OCI-LY1 (cell line): ENCODE data around the gene MCM6.
"Not testable (repeated sequence)": the region's sequence is repeated elsewhere in the genome, so short reads cannot be mapped to it uniquely, and the experiment has no call there.

ENCODE experiments used
- H2AFZ ChIP-seq: fragments of 200-600 bp; sonication (generic), shearing (Covaris generic); 2 replicates; pipeline ENCODE4 v1.6.0; 2014; ENCODE audit warnings: antibody characterized with exemption, mild to moderate bottlenecking, low read length
- H3F3A ChIP-seq: fragments of 200-600 bp; sonication (generic), shearing (Covaris generic); 2 replicates; pipeline ENCODE4 v1.6.0; 2014; ENCODE audit warnings: mild to moderate bottlenecking, antibody characterized with exemption, low read length, moderate library complexity; ENCODE audit not compliant: insufficient read depth
- H3K27ac ChIP-seq: fragments of 200-600 bp; sonication (generic); 2 replicates; pipeline ENCODE4 v1.5.1; 2014; ENCODE audit warnings: low read length, mixed run types, mild to moderate bottlenecking, low read depth; ENCODE audit not compliant: poor library complexity, severe bottlenecking
- H3K27me3 ChIP-seq: fragments of 200-600 bp; sonication (generic); 2 replicates; pipeline ENCODE4 v1.6.0; 2014; ENCODE audit warnings: antibody characterized with exemption, mild to moderate bottlenecking, low read length, moderate library complexity; ENCODE audit not compliant: insufficient read depth
- H3K36me3 ChIP-seq: fragments of 200-600 bp; sonication (generic); 2 replicates; pipeline ENCODE4 v1.6.1; 2014; ENCODE audit warnings: mild to moderate bottlenecking, antibody characterized with exemption, low read length, moderate library complexity, mixed read lengths; ENCODE audit not compliant: insufficient read depth
- H3K4me1 ChIP-seq: fragments of 200-600 bp; sonication (generic); 2 replicates; pipeline ENCODE4 v1.5.1; 2014; ENCODE audit warnings: mild to moderate bottlenecking, low read length, moderate library complexity; ENCODE audit not compliant: insufficient read depth, severe bottlenecking
- H3K4me2 ChIP-seq: fragments of 200-600 bp; sonication (generic), shearing (Covaris generic); 2 replicates; pipeline ENCODE4 v1.6.1; 2014; ENCODE audit warnings: low read length
- H3K4me3 ChIP-seq: fragments of 200-600 bp; sonication (generic); 2 replicates; pipeline ENCODE4 v1.5.1; 2014; ENCODE audit warnings: low read length, low read depth, mild to moderate bottlenecking, mixed read lengths; ENCODE audit not compliant: poor library complexity, severe bottlenecking
- H3K79me2 ChIP-seq: fragments of 200-600 bp; shearing (Covaris generic); 2 replicates; pipeline ENCODE4 v1.6.1; 2016; ENCODE audit warnings: mixed run types, low read length, mixed read lengths; ENCODE audit not compliant: insufficient read depth
- H3K9ac ChIP-seq: fragments of 200-600 bp; sonication (generic), shearing (Covaris generic); 2 replicates; pipeline ENCODE4 v1.6.1; 2014; ENCODE audit warnings: mild to moderate bottlenecking, low read length, mixed read lengths
- H3K9me2 ChIP-seq: fragments of 200-600 bp; sonication (generic), shearing (Covaris generic); 2 replicates; pipeline ENCODE4 v1.6.1; 2014; ENCODE audit warnings: low read depth, mild to moderate bottlenecking, low read length, mixed read lengths
- H3K9me3 ChIP-seq: fragments of 200-600 bp; shearing (Covaris generic); 2 replicates; pipeline ENCODE4 v1.6.1; 2014; ENCODE audit warnings: low read length, mixed read lengths
- H4K20me1 ChIP-seq: fragments of 200-600 bp; sonication (generic), shearing (Covaris generic); 2 replicates; pipeline ENCODE4 v1.6.0; 2016; ENCODE audit warnings: mild to moderate bottlenecking, low read length; ENCODE audit not compliant: insufficient read depth
- CTCF ChIP-seq: fragments of 200-600 bp; sonication (generic), shearing (Covaris generic); IDR thresholded peaks from 2 replicates; pipeline ENCODE4 v1.5.1; 2017; ENCODE audit warnings: mild to moderate bottlenecking, antibody characterized with exemption, low read length, moderate library complexity, mixed read lengths
- EZH2 ChIP-seq: fragments of 200-600 bp; sonication (generic), shearing (Covaris generic); IDR thresholded peaks from 2 replicates; pipeline ENCODE4 v1.8.0; 2017; ENCODE audit warnings: borderline replicate concordance, mixed run types, mild to moderate bottlenecking, antibody characterized with exemption, low read length, moderate library complexity, mixed read lengths

MCM6 gene

GRCh38 chr2:135885709-135886108 is 9.5 kb upstream of the MCM6 start:
- no peak for TF ChIP-seq EZH2
- TF ChIP-seq CTCF, result no peak
- no peaks in the 10 kb centered on the region for H3K36me3 ChIP-seq
- H2AFZ ChIP-seq, result no peak overlapping the region

GRCh38 chr2:135882415-135882814 is 6.2 kb upstream of the MCM6 start:
- Histone ChIP-seq H3K4me2 (no peak overlapping the region), H2AFZ (no peak overlapping the region), H3F3A (no peaks in the 10 kb centered on the region), H3K79me2 (no peaks in the 10 kb centered on the region), H3K27me3 (no peaks in the 10 kb centered on the region), H3K36me3 (no peaks in the 10 kb centered on the region), H3K9me3 (no peaks in the 10 kb centered on the region), H3K4me3 (no peak overlapping the region), H3K27ac (no peak overlapping the region), H3K9me2 (no peaks in the 10 kb centered on the region), H3K4me1 (no peaks in the 10 kb centered on the region), H4K20me1 (no peaks in the 10 kb centered on the region), H3K9ac (no peak overlapping the region)
- no peak for TF ChIP-seq CTCF
- no peak for TF ChIP-seq EZH2

More at GRCh38 chr2:135885709-135886108, 9.5 kb upstream of the MCM6 start:
- no peaks in the 10 kb centered on the region for H3K9me2 ChIP-seq
- H3K4me2 ChIP-seq, result no peak overlapping the region
- H3K4me1 ChIP-seq, result no peaks in the 10 kb centered on the region
- H3F3A ChIP-seq, result no peaks in the 10 kb centered on the region
- no peaks in the 10 kb centered on the region for H3K79me2 ChIP-seq
- no peak overlapping the region for H3K9ac ChIP-seq
- H3K4me3 ChIP-seq, result no peak overlapping the region
- no peaks in the 10 kb centered on the region for H3K9me3 ChIP-seq
- H3K27me3 ChIP-seq, result no peaks in the 10 kb centered on the region
- no peak overlapping the region for H3K27ac ChIP-seq
- H4K20me1 ChIP-seq, result no peaks in the 10 kb centered on the region

DNA sequence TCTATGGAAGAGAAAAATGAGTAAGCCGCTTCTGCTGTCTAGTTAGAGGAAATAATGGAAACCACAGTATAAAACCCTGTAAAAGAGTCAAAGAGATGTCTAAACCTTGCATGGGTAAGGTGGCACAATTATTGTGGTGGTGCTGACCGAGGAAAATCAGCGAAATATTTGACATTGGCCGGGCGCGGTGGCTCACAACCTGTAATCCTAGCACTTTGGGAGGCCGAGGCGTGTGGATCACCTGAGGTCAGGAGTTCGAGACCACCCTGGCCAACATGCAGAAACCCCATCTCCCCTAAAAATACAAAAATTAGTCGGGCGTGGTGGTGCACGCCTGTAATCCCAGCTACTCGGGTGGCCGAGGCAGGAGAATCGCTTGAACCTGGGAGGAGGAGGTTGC is 527 bp upstream of the MCM6 start:
- H3K4me3 ChIP-seq, result peak overlapping the region; percentile 91
- not testable (repeated sequence) for H3F3A ChIP-seq, H4K20me1 ChIP-seq, H3K9me2 ChIP-seq, H3K27me3 ChIP-seq, H3K9me3 ChIP-seq
- H3K4me2 ChIP-seq, result peak overlapping the region; percentile 70
- peaks cover 29% of the 10 kb centered on the region for H3K79me2 ChIP-seq
- 0 out of 2 replicates have a peak overlapping the region, but pooled peaks have one; percentile 26 for H2AFZ ChIP-seq
- peak overlapping the region; percentile 30 for H3K27ac ChIP-seq
- peaks cover 36% of the 10 kb centered on the region for H3K36me3 ChIP-seq
- H3K4me1 ChIP-seq, result peaks cover 30% of the 10 kb centered on the region
- H3K9ac ChIP-seq, result peak overlapping the region; percentile 58

GRCh38 chr2:135875491-135876065 is 665 bp downstream of the MCM6 start:
- Histone ChIP-seq H4K20me1 (no peaks in the 10 kb centered on the region), H3K9ac (peak overlapping the region; percentile 93), H2AFZ (no peak overlapping the region), H3K36me3 (peaks cover 48% of the 10 kb centered on the region), H3K9me3 (no peaks in the 10 kb centered on the region), H3K4me2 (peak overlapping the region; percentile 78), H3K27ac (peak overlapping the region; percentile 60), H3K4me1 (peaks cover 30% of the 10 kb centered on the region), H3K4me3 (peak overlapping the region; percentile 91), H3K9me2 (no peaks in the 10 kb centered on the region), H3K27me3 (no peaks in the 10 kb centered on the region), H3K79me2 (peaks cover 29% of the 10 kb centered on the region), H3F3A (no peaks in the 10 kb centered on the region)
- TF ChIP-seq CTCF, result no peak
- no peak for TF ChIP-seq EZH2
